ENCODE data around the gene HYKK. TPM values are rescaled to one million over a fixed set of nuclear protein-coding genes. Genes with fewer than 3 reads are reported as not detected.
"Not testable (repeated sequence)": the region's sequence is repeated elsewhere in the genome, so short reads cannot be mapped to it uniquely, and the experiment has no call there.

Gene HYKK
- total RNA-seq, 1 donor from 2014 or later = 6.0 TPM

DNA sequence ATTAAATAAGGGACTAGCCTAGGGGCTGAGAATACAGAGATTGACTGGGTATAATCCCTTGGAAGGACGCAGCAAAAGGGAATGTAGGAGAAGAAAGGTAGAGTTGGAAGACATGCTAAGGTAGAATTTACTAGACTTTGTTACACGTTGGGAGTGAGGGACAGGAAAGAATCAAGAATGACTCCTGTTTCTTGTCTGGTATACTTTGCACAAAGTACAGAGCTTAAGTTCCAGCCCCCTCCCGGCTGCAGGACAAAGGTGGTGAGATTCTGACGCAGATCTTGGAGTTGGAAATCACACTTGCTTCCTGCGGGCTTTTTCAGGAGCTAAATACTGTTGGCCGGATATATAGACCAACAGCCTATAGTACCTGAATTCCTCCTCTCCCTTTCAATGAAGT lies 895 bp downstream of the HYKK start:
- peak overlapping the region; percentile 83 for H3K4me3 Mint-ChIP-seq
- no peak for TF ChIP-seq CTCF (IDR thresholded peaks at IDR 0.05; ENCODE audit: unreplicated experiment)
- no peak for DNase-seq (ENCODE audit: low spot score in 2 of 2, unreplicated experiment in 2 of 2)
- H3K27me3 Mint-ChIP-seq (ENCODE audit: low read depth) = no peaks in the 10 kb centered on the region
- H3K9me3 Mint-ChIP-seq = no peaks in the 10 kb centered on the region
- H3K4me1 Mint-ChIP-seq = peaks cover 12% of the 10 kb centered on the region
- H3K27ac Mint-ChIP-seq = no peak overlapping the region
- no peaks in the 10 kb centered on the region for H3K36me3 Mint-ChIP-seq

- no peaks in the 10 kb centered on the region for H3K9me3 Mint-ChIP-seq
- H3K36me3 Mint-ChIP-seq = no peaks in the 10 kb centered on the region
- DNase-seq (ENCODE audit: low spot score in 2 of 2, unreplicated experiment in 2 of 2) = no peak
- H3K4me1 Mint-ChIP-seq = peaks cover 12% of the 10 kb centered on the region
- H3K4me3 Mint-ChIP-seq = no peak overlapping the region
- no peak overlapping the region for H3K27ac Mint-ChIP-seq
- no peaks in the 10 kb centered on the region for H3K27me3 Mint-ChIP-seq (ENCODE audit: low read depth)
- TF ChIP-seq CTCF (IDR thresholded peaks at IDR 0.05; ENCODE audit: unreplicated experiment) = no peak
Observed at GRCh38 chr15:78509726-78510312, 2.4 kb downstream of the HYKK start.

DNA sequence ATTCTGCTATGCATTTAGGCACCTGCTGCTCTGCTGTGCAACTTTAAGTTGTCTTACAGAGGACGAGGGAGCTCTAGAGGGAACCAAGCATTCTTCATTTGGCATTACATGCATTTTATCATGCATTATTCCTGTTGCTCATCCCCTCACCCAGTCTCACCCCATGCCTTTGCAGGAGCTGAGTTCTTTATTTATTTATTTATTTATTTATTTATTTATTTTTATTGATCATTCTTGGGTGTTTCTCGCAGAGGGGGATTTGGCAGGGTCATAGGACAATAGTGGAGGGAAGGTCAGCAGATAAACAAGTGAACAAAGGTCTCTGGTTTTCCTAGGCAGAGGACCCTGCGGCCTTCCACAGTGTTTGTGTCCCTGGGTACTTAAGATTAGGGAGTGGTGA lies 12.7 kb downstream of the HYKK start:
- not testable (repeated sequence) for H3K9me3 Mint-ChIP-seq; H3K36me3 Mint-ChIP-seq; H3K27me3 Mint-ChIP-seq (ENCODE audit: low read depth); DNase-seq (ENCODE audit: low spot score in 2 of 2, unreplicated experiment in 2 of 2); H3K27ac Mint-ChIP-seq; H3K4me1 Mint-ChIP-seq; H3K4me3 Mint-ChIP-seq

DNA sequence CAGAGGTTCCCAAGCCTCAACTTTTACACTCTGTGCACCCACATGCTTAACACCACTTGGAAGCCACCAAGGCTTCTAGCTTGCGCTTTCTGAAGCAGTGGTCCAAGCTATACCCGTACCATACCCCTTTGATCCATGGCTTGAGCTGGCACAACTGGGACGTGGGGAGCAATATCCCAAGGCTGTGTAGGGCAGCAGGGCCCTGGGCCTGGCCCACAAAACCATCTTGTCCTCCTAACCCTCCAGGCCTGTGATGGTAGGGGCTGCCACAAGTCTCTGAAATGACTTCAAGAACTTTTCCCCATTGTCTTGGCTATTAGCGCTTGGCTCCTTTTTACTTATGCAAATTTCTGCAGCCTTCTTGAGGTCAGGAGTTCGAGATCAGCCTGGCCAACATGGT lies 16.9 kb downstream of the HYKK start:
- DNase-seq (ENCODE audit: low spot score in 2 of 2, unreplicated experiment in 2 of 2) = no peak
- H3K27me3 Mint-ChIP-seq (ENCODE audit: low read depth) = no peaks in the 10 kb centered on the region
- no peak overlapping the region for H3K27ac Mint-ChIP-seq
- no peak overlapping the region for H3K4me3 Mint-ChIP-seq
- H3K4me1 Mint-ChIP-seq = no peaks in the 10 kb centered on the region
- H3K36me3 Mint-ChIP-seq = peaks cover 27% of the 10 kb centered on the region
- no peak for TF ChIP-seq CTCF (IDR thresholded peaks at IDR 0.05; ENCODE audit: unreplicated experiment)
- peaks cover 14% of the 10 kb centered on the region for H3K9me3 Mint-ChIP-seq

DNA sequence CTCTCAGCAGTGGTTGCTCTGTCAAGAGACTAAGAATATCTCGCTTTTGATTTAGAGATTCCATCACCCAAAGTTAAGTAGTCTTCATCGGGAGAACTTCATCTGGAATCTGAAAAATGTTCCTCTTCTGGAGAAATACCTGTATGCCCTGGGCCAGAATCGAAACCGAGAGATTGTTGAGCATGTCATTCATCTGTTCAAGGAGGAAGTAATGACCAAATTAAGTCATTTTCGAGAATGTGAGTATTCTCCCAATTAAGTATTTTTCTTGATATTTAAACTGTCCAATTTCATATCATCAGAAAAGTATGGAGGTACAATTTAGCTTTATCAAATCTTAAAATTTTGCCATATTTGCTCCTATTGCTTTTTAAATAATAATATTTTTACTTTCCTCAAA lies 19.9 kb downstream of the HYKK start:
- peaks cover 27% of the 10 kb centered on the region for H3K36me3 Mint-ChIP-seq
- peaks cover 14% of the 10 kb centered on the region for H3K9me3 Mint-ChIP-seq
- no peak overlapping the region for H3K27ac Mint-ChIP-seq
- H3K27me3 Mint-ChIP-seq (ENCODE audit: low read depth) = no peaks in the 10 kb centered on the region
- DNase-seq (ENCODE audit: low spot score in 2 of 2, unreplicated experiment in 2 of 2) = no peak
- no peak for TF ChIP-seq CTCF (IDR thresholded peaks at IDR 0.05; ENCODE audit: unreplicated experiment)
- H3K4me3 Mint-ChIP-seq = no peak overlapping the region
- H3K4me1 Mint-ChIP-seq = no peaks in the 10 kb centered on the region

DNA sequence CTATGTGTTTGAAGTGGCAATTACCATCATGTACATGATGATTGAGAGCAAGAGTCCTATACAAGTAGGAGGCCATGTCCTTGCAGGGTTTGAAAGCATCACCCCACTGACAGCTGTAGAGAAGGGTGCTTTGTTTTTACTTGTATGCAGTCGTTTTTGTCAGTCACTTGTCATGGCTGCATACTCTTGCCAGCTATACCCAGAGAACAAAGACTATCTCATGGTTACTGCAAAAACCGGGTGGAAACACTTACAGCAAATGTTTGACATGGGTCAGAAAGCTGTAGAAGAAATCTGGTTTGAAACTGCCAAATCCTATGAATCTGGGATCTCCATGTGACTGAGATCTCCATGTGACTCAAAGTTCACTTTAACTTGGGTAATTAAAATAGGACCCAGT lies 26.0 kb downstream of the HYKK start:
- TF ChIP-seq CTCF (IDR thresholded peaks at IDR 0.05; ENCODE audit: unreplicated experiment) = no peak
- Mint-ChIP-seq H3K27me3 (ENCODE audit: low read depth) (no peaks in the 10 kb centered on the region), H3K4me1 (no peaks in the 10 kb centered on the region), H3K36me3 (peaks cover 6% of the 10 kb centered on the region), H3K27ac (no peak overlapping the region), H3K9me3 (no peaks in the 10 kb centered on the region), H3K4me3 (no peak overlapping the region)
- no peak for DNase-seq (ENCODE audit: low spot score in 2 of 2, unreplicated experiment in 2 of 2)

Data from mesothelial cell of epicardium (in vitro differentiated cells).